K562 (cell line): ENCODE data around the gene CREB5. TPM values are rescaled to one million over a fixed set of nuclear protein-coding genes. Genes with fewer than 3 reads are reported as not detected.

ENCODE experiments used
- RBM15 ChIP-seq: fragments of 200-400 bp; formaldehyde crosslinking; IDR thresholded peaks from 2 replicates; pipeline ENCODE4 v1.6.1; 2018; ENCODE audit warnings: mild to moderate bottlenecking, low read length, moderate library complexity; ENCODE audit not compliant: insufficient read depth
- RREB1 ChIP-seq: fragments of 250-450 bp; sonication (Bioruptor Pico); IDR thresholded peaks from 2 replicates; pipeline ENCODE4 v1.4.0; 2020
- SIN3A ChIP-seq, 2 experiments: fragments of 150-350 bp in 1 of 2; IDR thresholded peaks; 2 replicates each; pipeline ENCODE4 v1.6.1; 2011 to 2016; ENCODE audit warnings: borderline replicate concordance in 2 of 2, low read depth in 2 of 2, low read length in 2 of 2, mild to moderate bottlenecking in 2 of 2, moderate library complexity in 2 of 2; ENCODE audit not compliant: control insufficient read depth in 1 of 2
- SMARCE1 ChIP-seq: fragments of 450-650 bp; IDR thresholded peaks from 2 replicates; pipeline ENCODE4 v1.7.1; 2016; ENCODE audit warnings: mild to moderate bottlenecking
- THAP12 ChIP-seq: fragments of 250-450 bp; sonication (Bioruptor Pico); IDR thresholded peaks from 2 replicates; pipeline ENCODE4 v1.9.0; 2021; ENCODE audit warnings: mild to moderate bottlenecking, inconsistent platforms
- ZNF232 ChIP-seq: sonication (generic); formaldehyde crosslinking; IDR thresholded peaks from 2 replicates; pipeline ENCODE4 v1.8.0; 2022; ENCODE audit warnings: mild to moderate bottlenecking, missing genetic modification reagents
- polyA plus RNA-seq, 8 experiments: library from polyadenylated mRNA; depleted of rRNA in 4 of 8; stranded (reverse) in 5 of 8; unstranded in 3 of 8; fragments of >200 nt; fragmentation: Nextera tagmentation in 2 of 8; fragmentation: Illumina TruSeq in 1 of 8; extraction: Ambion mirVana in 2 of 8; extraction: Trizol in 1 of 8; gene quantifications; 2 replicates each; pipeline versions ENCODE4 v1.2.1 to v1.2.3, GENCODE V29; 2011 to 2014; ENCODE audit warnings: inconsistent platforms in 1 of 8, missing spikeins in 1 of 8
- total RNA-seq, 7 experiments: library from RNA; depleted of rRNA in 6 of 7; stranded (reverse); fragments of >200 nt in 6 of 7; fragmentation: Illumina TruSeq in 2 of 7; extraction: Trizol in 2 of 7; gene quantifications; 2 replicates each; pipeline versions ENCODE4 v1.2.1 to v1.2.3, GENCODE V29; 2011 to 2021; ENCODE audit warnings: low replicate concordance in 1 of 7
- TF ChIP-seq, protein P1 (sequence below): fragments of 450-650 bp; IDR thresholded peaks from 2 replicates; pipeline ENCODE4 v1.6.1; 2017; ENCODE audit warnings: antibody characterized with exemption

Gene CREB5
- total and polyA plus RNA-seq, 9 of the 15 experiments (the other 6 are each of a cell fraction or from before 2014, with no cell fraction given) = 0.33 to 6.4 (median 1.8) TPM

DNA sequence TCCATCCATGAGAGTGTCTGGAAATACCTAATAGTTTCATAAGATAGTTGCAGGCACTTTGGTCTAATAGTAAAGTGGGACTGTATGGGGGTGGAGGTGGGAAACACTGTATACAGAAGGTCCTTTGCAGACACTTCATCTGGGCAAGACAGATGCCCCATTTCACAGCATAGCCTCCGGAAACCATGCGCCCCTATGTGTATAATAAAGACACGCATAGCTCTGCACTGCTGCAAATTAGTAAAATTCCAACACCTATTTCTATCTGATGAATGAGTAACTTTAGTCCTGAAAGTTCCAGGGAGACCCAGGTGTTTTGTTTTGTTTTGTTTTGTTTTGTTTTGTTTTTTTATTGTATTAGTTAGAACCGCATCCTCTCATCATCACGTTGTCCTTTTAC, 187.1 kb downstream of the CREB5 start (continued):
- TF ChIP-seq RBM15 (no peak), THAP12 (CRISPR knock-in tag) (no peak), SMARCE1 (no peak), ZNF232 (CRISPR knock-in tag) (no peak), SIN3A (IDR thresholded peaks at IDR 0.05; ENCODE audit: borderline replicate concordance in 2 of 2, control insufficient read depth in 1 of 2, low read depth in 2 of 2, low read length in 2 of 2) (no peak), RREB1 (no peak)
- TF ChIP-seq, protein P1, sequence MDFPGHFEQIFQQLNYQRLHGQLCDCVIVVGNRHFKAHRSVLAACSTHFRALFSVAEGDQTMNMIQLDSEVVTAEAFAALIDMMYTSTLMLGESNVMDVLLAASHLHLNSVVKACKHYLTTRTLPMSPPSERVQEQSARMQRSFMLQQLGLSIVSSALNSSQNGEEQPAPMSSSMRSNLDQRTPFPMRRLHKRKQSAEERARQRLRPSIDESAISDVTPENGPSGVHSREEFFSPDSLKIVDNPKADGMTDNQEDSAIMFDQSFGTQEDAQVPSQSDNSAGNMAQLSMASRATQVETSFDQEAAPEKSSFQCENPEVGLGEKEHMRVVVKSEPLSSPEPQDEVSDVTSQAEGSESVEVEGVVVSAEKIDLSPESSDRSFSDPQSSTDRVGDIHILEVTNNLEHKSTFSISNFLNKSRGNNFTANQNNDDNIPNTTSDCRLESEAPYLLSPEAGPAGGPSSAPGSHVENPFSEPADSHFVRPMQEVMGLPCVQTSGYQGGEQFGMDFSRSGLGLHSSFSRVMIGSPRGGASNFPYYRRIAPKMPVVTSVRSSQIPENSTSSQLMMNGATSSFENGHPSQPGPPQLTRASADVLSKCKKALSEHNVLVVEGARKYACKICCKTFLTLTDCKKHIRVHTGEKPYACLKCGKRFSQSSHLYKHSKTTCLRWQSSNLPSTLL = no peak
